ENCODE results near the gene SUPT20HL2. TPM values are rescaled to one million over a fixed set of nuclear protein-coding genes. Genes with fewer than 3 reads are reported as not detected.
"Not testable (repeated sequence)": the region's sequence is repeated elsewhere in the genome, so short reads cannot be mapped to it uniquely, and the experiment has no call there.

SUPT20HL2 gene
- total RNA-seq, result not detected
- long read RNA-seq, result 0 reads

DNA sequence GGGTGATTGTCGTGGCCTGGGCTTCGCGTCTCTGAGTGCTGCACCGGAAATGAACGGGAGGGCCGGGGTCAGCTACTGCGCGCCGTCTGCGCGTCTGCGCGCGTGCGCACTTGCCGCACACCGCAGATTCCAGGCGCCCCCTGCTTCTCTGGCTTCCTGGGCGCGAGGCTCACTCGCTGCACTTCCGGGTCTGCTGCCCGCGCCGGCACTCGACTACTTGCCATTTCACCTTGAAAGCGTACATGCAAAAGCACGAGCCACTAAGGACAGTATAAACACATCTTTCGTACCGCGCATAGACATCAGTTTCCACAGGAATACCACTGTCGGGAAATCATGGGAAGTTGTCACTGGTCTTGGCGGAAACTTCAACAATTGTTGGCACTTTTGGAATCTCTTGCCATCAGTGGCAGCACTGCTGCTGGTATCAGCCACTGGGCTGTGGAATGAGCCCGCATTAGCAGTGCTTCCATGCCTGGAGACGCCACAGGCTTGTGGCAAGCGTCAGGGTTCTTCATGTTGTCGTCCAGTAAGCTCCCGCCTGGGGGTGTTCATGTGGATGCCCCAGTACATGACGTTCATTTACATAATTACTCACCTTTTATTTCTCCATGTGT is at the start of gene SUPT20HL2:
Gene SUPT20HL2 (minus strand): TSS at position 51 of the 617 bp plus-strand sequence. CDS start 754 bp downstream, outside the sequence.
- no peak for DNase-seq (ENCODE audit: low spot score)

DNA sequence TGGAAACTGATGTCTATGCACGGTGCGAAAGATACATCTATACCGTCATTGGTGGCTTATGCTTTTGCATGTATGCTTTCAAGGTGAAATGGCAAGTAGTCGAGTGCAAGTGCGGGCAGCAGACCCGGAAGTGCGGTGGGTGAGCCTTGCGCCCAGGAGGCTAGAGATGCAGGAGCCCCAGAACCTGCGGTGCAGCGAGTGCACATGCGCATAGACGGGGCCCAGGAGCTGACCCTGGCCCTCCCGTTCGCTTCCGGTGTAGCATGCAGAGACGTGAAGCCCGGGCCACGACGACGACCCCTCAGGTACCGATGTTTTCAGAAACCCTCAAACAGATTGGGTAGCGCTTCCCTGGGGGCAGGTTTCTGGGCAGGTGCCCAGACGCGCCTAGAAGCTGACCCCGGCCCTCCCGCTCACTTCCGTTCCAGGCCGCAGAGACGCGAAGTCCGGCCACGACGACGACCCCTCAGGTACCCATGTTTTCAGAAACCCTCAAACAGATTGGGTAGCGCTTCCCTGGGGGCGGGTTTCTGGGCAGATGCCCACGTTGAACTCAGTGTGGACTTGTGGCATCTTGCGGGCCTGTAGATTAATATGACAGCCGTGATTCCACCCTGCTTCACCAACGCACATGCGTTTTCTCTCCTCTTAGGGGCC is 48.3 kb upstream of the SUPT20HL2 start:
- not testable (repeated sequence) for DNase-seq (ENCODE audit: low spot score)

- no peak for DNase-seq (ENCODE audit: low spot score)
Observed at GRCh38 chrX:24360272-24360671, 46.4 kb upstream of the SUPT20HL2 start, which contains the start of gene SUPT20HL1. SUPT20HL1 (plus strand) TSS chrX:24360639; CDS start chrX:24362761, 2,122 bp downstream.

DNA sequence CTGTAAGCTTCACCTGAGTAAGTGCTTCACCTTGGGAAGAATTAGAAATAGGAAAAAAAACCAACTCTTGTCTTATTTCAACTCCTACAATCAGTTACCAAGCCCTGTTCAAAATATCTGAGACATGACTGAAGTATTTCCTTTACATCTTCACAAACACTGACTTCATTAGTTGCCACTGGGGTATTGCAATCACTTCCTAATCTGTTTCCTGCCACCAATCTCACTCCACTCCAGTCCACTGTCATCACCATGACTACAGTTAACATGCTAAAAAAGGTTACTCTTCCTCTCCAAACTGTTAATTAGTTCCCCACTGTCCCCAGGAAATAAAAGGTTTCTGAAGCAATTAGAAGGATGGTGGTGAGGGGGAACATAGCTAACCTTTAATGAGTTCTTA is 43.2 kb upstream of the SUPT20HL2 start:
- no peak for DNase-seq (ENCODE audit: low spot score)

GRCh38 chrX:24355095-24355494 is 41.2 kb upstream of the SUPT20HL2 start:
- no peak for DNase-seq (ENCODE audit: low spot score)

DNA sequence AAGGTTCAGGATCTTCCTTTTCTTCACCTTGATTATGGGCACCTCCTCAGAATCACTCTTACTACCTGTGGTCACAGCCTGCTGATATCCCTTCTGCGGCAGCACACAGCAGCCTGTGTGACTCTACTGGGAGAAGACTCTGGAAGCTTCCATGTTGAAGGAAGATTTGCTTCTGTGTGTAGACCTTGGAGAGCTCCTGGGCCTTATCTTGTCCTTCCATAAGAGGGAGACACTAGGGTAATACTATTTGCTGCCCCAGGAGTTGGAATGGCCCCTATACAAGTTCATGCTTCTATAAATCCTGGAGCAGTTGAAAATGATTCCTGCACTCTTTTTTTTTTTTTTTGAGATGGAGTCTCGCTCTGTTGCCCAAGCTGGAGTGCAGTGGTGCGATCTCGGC is 36.3 kb upstream of the SUPT20HL2 start:
- DNase-seq (ENCODE audit: low spot score), result no peak

- DNase-seq (ENCODE audit: low spot score), result no peak
Observed at GRCh38 chrX:24347881-24348280, 34.0 kb upstream of the SUPT20HL2 start.

- DNase-seq (ENCODE audit: low spot score), result no peak
Observed at GRCh38 chrX:24343719-24344118, 29.9 kb upstream of the SUPT20HL2 start.

DNA sequence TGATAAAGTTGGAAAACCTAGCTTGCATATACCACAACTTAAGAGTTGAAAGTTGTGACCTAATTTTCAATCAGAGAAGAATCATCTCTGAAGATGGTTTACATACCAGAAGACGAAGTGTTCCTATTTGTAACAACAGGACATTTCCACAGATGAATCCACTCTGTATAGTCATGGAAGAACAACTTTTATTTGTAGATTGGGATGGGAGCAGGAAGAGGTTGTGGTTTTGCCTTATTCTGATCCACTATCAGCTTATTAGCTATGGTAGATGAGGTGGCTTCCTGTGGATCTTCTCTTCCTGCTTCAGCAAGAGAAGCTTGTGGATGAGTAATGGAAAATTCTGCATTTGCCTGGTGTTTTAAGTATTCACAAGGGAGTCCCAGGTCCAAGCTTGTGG is 27.9 kb upstream of the SUPT20HL2 start:
- DNase-seq (ENCODE audit: low spot score), result no peak

DNA sequence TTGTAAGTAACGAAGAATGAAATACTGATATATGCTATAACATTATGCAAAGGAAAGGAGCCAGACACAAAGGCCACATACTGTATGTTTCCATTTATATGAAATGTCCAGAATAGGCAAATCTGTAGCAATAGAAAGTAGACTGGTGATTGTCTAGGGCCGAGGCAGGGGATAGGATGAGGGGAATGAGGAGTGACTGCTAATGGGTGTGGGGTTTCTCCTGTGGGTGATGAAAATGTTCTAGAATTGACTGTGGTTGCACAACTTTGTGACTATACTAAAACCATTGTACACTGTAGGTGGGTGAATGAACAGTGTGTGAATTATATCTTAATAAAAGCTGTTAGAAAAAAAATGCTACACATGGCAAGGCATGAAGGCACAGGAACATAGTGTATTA is 26.6 kb upstream of the SUPT20HL2 start:
- DNase-seq (ENCODE audit: low spot score), result no peak

DNA sequence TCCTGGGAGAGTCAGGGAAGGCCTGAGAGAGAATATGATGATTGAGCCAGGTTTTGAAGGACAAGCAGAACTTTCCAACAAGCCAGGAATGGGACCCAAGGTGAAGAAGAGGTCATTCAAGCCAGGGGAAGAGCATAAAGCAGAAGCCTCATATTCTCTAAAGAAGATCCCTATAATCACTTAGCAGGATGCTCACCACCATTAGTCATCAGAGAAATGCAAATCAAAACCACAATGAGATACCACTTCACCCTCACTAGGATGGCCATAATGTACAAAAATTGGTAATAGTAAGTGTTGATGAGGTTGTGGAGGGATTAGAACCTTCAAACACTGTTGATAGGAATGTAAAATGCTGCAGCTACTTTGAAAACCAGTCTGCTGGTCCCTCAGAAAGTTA is 26.0 kb upstream of the SUPT20HL2 start:
- no peak for DNase-seq (ENCODE audit: low spot score)

DNA sequence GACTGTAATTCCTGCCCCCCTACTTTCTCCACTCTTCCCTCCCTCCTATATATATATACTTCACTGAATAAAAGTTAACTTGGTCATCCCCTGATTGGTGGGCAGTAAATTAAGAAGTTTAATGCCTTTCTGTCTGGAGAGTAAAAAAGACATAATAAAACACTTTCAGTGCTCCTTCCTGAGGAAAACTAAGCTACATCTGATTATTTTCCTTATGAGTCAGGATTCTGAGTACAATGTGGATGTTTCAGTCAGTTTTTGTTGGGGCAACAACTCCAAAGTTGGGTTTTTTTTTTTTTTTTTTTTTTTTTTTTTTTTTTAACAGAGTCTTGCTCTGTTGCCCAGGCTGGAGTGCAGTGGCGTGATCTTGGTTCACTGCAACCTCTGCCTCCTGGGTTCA is 22.0 kb upstream of the SUPT20HL2 start:
- DNase-seq (ENCODE audit: low spot score), result no peak

DNA sequence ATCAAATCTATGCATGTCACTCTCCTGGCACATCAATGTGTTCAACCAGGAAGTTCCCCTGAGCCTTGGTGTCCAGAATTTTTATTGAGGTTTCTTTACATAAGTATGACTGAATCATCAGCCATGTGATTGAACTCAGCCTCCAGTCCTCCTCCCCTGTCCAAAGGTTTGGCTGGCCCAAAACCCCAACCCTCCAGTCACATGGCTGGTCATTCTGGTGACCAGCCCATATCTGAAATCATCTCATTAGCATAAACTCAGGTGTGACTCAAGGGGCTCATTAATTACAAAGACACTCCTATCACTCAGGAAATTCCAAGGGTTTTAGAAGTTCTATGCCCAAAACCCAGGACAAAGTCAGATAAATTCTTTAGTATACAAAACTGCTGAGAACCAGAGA is 20.6 kb upstream of the SUPT20HL2 start:
- no peak for DNase-seq (ENCODE audit: low spot score)

- DNase-seq (ENCODE audit: low spot score), result no peak
Observed at GRCh38 chrX:24333371-24333770, 19.5 kb upstream of the SUPT20HL2 start.

- DNase-seq (ENCODE audit: low spot score), result no peak
Observed at GRCh38 chrX:24332878-24333277, 19.0 kb upstream of the SUPT20HL2 start.

GRCh38 chrX:24325231-24325630 is 11.4 kb upstream of the SUPT20HL2 start:
- DNase-seq (ENCODE audit: low spot score), result no peak

- no peak for DNase-seq (ENCODE audit: low spot score)
Observed at GRCh38 chrX:24321741-24322395, 8.0 kb upstream of the SUPT20HL2 start.

DNA sequence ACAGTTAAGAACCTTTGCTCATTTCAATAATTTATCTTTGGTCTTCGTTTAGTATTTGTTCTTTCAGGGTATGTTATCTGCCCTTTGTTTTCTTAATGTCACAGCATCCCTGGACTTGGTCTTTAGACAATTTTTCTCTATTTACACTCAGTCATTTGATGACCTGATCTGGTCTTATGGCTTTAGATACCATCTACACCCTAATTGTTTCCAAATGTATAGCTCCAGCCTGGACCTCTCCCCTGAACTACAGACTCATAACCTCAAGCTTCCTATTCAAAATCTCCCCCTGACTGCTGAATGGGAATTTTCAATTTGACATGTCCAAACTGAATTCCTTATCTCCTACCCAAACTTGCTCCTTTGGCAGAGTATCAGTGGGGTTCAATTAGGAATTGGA is 3.7 kb upstream of the SUPT20HL2 start:
- DNase-seq (ENCODE audit: low spot score), result no peak

- DNase-seq (ENCODE audit: low spot score), result no peak
Observed at GRCh38 chrX:24316111-24316510, 2.2 kb upstream of the SUPT20HL2 start.

DNA sequence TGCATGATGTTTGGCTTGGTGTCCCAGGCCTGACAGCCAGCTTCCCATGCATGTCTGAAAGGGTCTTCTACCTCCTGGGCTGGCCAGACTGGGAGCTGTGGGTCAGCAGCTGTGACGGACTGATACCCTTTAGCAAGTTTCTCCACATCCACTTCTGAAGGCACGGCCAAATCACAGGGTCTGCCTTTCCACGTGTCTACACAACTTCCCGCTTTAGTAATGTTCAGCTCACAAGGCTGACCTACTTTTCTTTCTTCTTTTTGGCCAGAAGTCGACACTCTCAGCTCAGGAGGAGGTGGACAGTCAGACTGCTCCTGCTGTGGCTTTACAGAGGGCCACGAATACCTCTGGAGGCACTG is 1.6 kb downstream of the SUPT20HL2 start:
- DNase-seq (ENCODE audit: low spot score), result not testable (repeated sequence)

DNA sequence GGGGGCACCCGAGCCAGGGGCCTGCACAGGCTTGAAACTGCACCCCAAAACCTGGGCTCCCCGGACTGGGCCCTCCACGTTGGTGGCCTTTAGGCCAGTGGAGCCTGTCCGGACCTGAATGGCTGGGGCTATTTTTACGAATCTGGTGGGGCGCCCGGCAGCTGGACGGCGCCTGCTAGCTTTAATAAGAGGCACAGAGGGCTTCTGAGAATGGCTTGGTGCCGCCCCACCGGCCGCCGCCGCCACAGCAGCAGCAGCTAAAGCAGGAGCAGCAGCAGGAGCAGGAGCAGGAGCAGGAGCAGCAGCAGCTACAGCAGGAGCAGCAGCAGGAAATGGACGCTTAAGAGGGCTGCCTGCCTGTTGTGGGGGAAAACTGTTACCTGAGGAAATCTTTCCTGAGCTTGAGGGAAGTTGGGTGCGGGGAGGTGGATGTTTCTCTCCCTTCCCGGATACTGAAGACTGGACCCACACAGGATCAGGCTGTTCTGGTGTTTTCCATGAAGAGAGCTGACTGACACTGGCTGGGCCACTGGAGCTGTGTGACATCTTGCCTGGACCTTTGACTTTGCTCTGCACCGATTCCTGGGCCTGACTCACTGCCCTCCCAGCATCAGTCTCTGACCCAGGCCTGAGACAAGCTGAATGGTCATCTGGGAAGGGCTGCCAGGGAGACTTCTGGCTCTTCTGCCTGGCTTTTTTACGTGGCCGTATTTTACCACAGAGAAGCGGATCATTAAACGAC is 2.2 kb downstream of the SUPT20HL2 start:
- DNase-seq (ENCODE audit: low spot score), result not testable (repeated sequence)

DNA sequence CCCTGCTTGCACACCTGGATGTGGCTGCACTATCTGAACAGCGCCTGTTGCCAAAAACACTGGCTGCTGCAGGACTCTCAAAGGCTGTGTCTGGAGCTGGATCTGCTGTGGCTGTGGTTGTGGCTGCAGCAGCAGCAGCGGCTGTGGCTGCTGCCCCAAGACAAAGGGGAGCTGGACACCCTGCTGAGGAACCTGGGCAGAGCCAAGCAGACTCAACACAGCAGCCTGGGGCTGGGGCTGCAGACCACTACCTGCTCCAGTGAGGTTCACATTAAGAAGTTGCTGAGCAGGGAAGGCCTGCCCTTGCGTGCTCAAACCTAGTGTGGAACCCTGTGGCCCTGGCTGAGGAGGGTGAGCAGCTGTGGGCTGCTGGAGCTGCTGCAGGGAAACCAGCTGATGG is 3.0 kb downstream of the SUPT20HL2 start:
- DNase-seq (ENCODE audit: low spot score), result not testable (repeated sequence)
